Activated T-cell treated with anti-CD3 and anti-CD28 coated beads for 24 hours (primary cell): ENCODE results near the gene DAB2IP.
"Not testable (repeated sequence)": the region's sequence is repeated elsewhere in the genome, so short reads cannot be mapped to it uniquely, and the experiment has no call there.

Experiments
- DNase-seq: peaks from one replicate; pipeline ENCODE4 v3.0.0-alpha.2; 2020; ENCODE audit warnings: low read depth

The DAB2IP gene

DNA sequence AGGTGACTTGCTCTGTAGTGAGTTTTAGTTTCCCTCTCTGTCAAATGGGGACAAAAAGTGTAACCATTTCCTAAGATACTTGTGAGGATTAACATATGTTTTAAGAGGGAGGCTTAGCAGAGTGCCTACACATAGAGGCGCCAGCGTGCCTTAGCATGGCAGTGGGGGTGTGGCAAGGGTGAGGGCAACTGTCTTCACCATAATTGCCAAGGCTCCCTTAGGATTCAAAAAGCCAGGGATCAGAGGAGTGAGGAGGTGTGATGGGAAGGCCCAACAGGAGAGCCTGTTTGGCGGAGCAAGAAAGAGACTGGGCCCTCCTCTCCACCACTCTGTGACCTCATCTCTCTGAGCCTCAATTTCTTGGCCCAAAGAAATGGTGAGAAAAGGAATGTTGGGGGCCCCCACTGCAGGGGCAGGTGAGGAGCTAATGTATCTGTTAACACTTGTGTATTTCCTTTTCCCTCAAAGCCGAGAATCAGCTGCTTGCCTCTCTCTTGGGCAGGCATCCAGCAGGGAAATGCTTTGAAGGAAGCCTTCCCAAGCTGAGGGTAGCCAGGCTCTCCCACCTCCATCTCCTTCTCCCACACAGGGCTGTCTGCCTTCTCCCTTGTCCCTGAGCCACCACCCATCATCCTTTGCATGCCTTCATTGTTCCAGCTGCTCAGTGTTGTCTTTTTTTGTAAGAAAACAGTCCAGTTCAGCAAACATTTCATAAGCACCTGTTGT, 76.0 kb downstream of the DAB2IP start:
- no peak for DNase-seq

DNA sequence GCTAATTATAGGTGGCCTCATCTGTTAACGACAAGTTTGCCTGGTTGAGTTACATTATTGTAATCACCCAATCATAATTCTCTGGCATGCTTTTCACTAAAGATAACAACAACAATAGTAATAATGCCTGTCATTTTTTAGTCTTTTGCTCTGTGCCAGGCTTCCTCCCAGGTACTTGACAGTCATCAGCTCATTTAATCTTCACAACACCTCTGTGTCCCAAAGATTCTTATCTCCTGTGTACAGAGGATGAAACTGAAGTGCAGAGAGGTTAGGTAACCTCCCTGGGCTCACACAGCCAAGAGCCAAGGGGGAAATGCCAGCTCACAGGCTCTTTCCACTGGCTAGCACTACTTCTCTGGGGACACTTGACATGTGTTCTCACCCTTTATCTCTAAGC, 77.5 kb downstream of the DAB2IP start:
- DNase-seq, result no peak

- DNase-seq, result no peak
These were observed 78.5 kb downstream of the DAB2IP start for GRCh38 chr9:121729769-121730562.

- DNase-seq, result no peak
These were observed 79.7 kb downstream of the DAB2IP start for GRCh38 chr9:121731090-121731489.

GRCh38 chr9:121731919-121732318, 80.5 kb downstream of the DAB2IP start:
- DNase-seq, result no peak

GRCh38 chr9:121732389-121732788, 81.0 kb downstream of the DAB2IP start:
- DNase-seq, result no peak

- no peak for DNase-seq
These were observed 81.5 kb downstream of the DAB2IP start for GRCh38 chr9:121732886-121733285.

DNA sequence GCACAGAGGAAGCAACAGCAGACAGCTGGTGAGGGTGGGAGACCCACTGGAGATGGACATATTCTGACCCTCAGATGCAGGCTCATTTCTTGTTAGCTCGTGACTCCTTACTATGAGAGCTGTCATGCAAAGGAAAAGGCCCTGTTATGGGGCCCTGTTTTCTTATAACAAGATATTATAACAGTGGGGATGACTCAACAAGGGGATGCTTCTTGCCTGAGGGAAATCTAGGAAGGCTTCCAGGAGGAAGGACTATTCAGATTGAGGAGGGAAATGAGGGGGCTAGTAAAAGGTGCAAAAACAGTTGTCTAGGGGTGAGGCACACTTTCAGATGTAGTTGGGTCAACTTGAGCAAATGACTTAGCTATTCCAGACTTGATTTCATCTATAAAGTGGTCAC, 83.0 kb downstream of the DAB2IP start:
- no peak for DNase-seq

DNA sequence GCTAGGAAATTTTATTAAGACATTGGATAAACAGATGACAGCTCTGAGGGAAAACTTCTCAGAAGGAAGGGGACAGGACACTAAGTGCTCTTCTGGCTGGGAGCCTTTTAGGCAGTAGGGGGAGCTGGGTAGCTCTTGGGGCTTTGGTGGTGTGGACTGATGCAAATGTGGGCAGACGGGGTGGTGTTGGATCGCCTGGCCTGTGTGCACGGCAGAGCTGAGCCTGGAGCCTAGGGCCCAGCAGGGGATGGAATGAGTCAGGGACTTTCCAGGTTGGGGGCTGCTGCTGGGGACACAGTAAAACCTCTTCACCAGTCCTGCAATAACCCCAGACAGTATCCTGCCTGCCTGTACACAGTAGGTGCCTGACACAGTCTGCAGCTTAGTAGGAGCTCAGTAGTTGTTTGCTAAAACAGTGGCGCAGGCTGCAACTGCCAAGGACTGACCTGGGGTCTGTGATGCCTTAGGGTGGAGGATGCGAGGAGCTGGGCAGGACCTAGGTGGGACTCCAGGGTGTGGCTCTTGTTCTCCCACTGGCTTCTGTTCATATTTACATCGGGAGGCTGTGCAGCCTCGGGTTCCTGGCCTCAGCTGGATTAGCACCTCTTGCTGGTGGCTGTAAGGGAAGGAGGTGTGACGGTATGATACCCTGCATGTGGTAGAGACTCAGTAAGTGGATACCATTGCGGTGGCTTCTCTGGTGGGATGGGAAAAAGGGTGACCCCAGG, 83.8 kb downstream of the DAB2IP start:
- DNase-seq, result no peak

GRCh38 chr9:121735793-121736770, 84.6 kb downstream of the DAB2IP start:
- no peak for DNase-seq

DNA sequence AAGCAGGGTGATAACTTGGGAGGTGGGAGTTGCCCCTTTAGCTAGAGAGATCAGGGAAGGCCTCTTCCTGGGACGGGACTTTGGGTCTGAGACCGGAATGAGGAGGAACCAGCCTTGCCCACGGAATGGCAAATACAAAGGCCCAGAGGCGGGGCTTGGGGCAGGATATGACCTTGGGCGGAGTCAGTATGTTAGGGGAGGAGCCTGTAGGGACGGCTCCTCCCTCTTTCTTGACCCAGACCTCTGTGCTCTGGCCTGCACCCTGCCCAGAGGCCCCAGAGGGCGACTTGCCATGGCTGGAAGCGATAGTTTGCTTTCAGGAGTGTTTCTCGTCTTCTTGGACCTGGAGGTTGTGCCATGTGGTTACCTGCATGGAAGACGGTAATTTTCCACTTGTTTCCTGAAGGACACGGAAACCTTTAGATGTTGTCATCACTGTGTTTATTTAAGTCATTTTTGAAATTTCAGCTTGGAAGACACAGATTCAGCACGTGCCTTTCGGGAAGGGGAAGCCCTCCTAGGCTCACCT, 85.6 kb downstream of the DAB2IP start:
- no peak for DNase-seq

GRCh38 chr9:121737481-121737931, 86.1 kb downstream of the DAB2IP start:
- no peak for DNase-seq

- no peak for DNase-seq
These were observed 87.0 kb downstream of the DAB2IP start for GRCh38 chr9:121738411-121738810.

GRCh38 chr9:121738968-121739367, 87.5 kb downstream of the DAB2IP start:
- no peak for DNase-seq

DNA sequence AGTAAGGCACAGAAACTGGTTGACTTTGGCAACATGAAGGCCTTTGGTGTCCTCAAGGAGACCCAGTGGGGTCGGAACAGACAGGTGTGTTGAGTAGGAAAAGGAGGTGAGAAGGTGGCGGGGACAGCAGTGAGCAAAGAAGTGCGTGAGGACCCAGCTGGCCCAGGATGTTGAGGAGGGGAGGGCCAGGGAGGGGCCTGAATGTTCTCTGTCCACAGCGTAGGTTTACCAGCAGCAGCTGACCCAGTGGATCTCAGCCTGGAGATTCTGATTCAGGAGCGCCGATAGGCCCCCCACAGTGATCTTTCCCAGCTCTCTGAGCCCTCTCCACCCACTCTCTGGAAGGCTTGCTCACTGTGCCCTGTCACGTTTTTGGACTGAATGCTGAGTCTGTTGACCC, 88.5 kb downstream of the DAB2IP start:
- DNase-seq, result no peak

DNA sequence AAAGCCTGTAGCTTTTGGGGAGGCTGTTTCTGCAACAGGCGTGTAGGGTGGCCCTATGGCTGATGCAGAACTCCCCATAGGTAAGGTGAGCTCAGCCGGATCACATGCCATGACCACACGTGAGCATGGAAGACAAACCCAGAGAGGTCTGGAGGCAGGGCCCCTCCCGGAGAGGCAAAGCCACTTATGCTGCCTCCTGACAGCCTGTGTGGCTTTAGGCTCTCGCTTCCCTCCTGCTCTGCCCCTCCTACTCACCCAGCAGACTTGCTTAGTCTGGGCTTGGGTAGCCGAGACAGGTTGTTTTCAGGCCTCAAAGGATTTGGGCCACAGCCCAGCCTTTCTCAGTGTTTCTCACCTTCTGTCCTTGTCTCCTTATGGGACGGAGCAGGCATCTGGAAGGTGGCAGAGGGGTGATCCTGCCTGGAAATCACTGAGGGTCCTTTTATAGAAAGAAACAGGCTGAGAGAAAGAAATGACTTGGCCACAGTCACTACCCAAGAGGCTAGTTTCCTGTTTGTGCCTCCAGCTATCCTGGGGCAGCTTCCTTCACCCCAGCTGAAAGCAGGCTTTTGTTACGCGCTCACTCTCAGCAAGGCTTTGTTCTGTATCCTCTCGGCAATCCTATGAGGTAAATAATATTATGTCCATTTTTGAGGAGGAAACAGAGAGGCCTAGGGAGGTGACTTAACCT, 89.9 kb downstream of the DAB2IP start:
- DNase-seq, result no peak

DNA sequence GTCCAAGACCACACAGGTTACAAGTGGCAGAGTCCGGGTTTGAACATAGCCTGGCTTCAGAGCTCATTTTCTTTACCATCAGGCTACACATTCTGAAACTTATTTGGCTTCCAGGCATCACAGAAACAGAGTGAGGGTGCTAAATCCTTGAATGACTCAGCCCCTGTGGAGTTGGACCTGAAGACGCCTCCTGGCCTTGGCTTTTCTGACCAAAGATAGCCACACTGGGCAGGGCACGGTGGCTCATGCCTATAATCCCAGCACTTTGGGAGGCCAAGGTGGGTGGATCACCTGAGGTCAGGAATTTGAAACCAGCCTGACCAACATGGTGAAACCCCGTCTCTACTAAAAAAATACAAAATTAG, 90.5 kb downstream of the DAB2IP start:
- not testable (repeated sequence) for DNase-seq

GRCh38 chr9:121742923-121743322, 91.5 kb downstream of the DAB2IP start:
- no peak for DNase-seq

- DNase-seq, result no peak
These were observed 92.1 kb downstream of the DAB2IP start for GRCh38 chr9:121743441-121744001.

- DNase-seq, result no peak
These were observed 92.7 kb downstream of the DAB2IP start for GRCh38 chr9:121744002-121744686.
